ENCODE data around the gene RIN1. TPM values are rescaled to one million over a fixed set of nuclear protein-coding genes. Genes with fewer than 3 reads are reported as not detected.

The RIN1 gene
- total RNA-seq, 1 donor from 2014 or later = 0.56 TPM

GRCh38 chr11:66329165-66329673, 7.0 kb downstream of the RIN1 start:
- TF ChIP-seq EZH2phosphoT487 (IDR thresholded peaks at IDR 0.05) (no peak), EZH2 (IDR thresholded peaks at IDR 0.05) (no peak)
- TF ChIP-seq, protein P1, sequence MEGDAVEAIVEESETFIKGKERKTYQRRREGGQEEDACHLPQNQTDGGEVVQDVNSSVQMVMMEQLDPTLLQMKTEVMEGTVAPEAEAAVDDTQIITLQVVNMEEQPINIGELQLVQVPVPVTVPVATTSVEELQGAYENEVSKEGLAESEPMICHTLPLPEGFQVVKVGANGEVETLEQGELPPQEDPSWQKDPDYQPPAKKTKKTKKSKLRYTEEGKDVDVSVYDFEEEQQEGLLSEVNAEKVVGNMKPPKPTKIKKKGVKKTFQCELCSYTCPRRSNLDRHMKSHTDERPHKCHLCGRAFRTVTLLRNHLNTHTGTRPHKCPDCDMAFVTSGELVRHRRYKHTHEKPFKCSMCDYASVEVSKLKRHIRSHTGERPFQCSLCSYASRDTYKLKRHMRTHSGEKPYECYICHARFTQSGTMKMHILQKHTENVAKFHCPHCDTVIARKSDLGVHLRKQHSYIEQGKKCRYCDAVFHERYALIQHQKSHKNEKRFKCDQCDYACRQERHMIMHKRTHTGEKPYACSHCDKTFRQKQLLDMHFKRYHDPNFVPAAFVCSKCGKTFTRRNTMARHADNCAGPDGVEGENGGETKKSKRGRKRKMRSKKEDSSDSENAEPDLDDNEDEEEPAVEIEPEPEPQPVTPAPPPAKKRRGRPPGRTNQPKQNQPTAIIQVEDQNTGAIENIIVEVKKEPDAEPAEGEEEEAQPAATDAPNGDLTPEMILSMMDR (IDR thresholded peaks at IDR 0.05) = no peak
- H4K20me1 ChIP-seq (ENCODE audit: low read depth) = no peaks in the 10 kb centered on the region
- no peaks in the 10 kb centered on the region for H3K79me2 ChIP-seq (ENCODE audit: low read depth)
- Mint-ChIP-seq H3K4me3 (no peak overlapping the region), H3K36me3 (no peaks in the 10 kb centered on the region), H3K27me3 (ENCODE audit: insufficient read depth, low read depth) (peaks cover 7% of the 10 kb centered on the region), H3K9me3 (no peaks in the 10 kb centered on the region), H3K4me1 (peaks cover 35% of the 10 kb centered on the region), H3K27ac (no peak overlapping the region)
- DNase-seq (ENCODE audit: low spot score) = no peak
- H3K36me3 ChIP-seq = no peaks in the 10 kb centered on the region
- H3K4me1 ChIP-seq = peaks cover 11% of the 10 kb centered on the region
- H2AFZ ChIP-seq (replicated peaks) = no peak overlapping the region
- no peaks in the 10 kb centered on the region for H3F3A ChIP-seq (ENCODE audit: low read depth)
- H3K27me3 ChIP-seq = peaks cover 3% of the 10 kb centered on the region
- H3K9me3 ChIP-seq (ENCODE audit: low read depth) = no peaks in the 10 kb centered on the region
- no peak overlapping the region for H3K9ac ChIP-seq
- no peak overlapping the region for H3K27ac ChIP-seq
- no peak overlapping the region for H3K4me2 ChIP-seq
- no peak overlapping the region for H3K4me3 ChIP-seq

DNA sequence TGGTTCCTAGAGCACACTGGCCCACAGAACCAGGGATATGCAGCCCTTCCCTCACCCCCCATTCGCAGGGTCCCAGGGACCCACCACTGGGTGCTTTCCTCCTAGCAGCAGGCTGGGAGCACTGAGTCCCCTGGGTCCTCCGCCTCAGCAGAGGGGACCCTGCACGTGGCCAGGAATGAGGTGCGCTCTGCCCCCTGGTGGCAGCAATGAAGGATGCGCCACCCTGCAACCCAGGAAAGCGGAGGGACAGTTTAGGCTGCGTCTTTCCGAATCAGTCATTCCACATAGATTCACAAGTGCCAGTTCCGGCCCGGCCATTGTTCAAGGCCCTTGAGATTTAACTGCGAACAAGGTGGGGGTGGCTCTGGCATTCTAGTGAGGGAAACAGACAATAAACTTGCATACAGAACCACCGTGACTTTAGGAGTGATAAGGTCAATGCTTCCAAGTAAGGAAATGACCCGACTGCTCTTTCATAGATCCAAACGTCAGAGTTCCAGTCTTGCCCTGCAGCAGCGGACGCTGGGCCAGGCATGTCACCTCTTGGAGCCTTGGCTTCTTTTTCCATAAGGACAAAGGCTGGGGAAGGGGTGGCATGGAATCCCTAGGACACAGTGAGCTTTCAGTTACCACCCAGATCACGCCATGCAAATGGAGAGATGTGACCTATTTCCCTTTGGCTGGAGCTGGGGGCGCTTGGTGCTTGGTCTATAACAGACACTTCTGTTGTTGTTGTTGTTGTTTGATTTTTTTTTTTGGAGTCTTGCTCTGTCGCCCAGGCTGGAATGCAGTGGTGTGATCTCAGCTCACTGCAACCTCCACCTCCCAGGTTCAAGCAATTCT, 7.7 kb downstream of the RIN1 start:
- peak overlapping the region; percentile 64 for H3K4me3 Mint-ChIP-seq
- peaks cover 39% of the 10 kb centered on the region for H3K4me1 Mint-ChIP-seq
- no peaks in the 10 kb centered on the region for H3K9me3 Mint-ChIP-seq
- Histone ChIP-seq H3K79me2 (ENCODE audit: low read depth) (no peaks in the 10 kb centered on the region), H2AFZ (replicated peaks) (peak overlapping the region; percentile 83), H3K4me1 (peaks cover 11% of the 10 kb centered on the region), H3K27ac (no peak overlapping the region), H3F3A (ENCODE audit: low read depth) (no peaks in the 10 kb centered on the region), H3K36me3 (no peaks in the 10 kb centered on the region), H3K4me2 (peak overlapping the region; percentile 65), H3K9ac (no peak overlapping the region), H3K9me3 (ENCODE audit: low read depth) (no peaks in the 10 kb centered on the region), H4K20me1 (ENCODE audit: low read depth) (no peaks in the 10 kb centered on the region), H3K4me3 (no peak overlapping the region), H3K27me3 (peaks cover 3% of the 10 kb centered on the region)
- no peaks in the 10 kb centered on the region for H3K36me3 Mint-ChIP-seq
- H3K27me3 Mint-ChIP-seq (ENCODE audit: insufficient read depth, low read depth) = peaks cover 12% of the 10 kb centered on the region
- peak overlapping the region; percentile 57 for H3K27ac Mint-ChIP-seq
- peak; percentile 86 for DNase-seq (ENCODE audit: low spot score)
- no peak for TF ChIP-seq EZH2phosphoT487 (IDR thresholded peaks at IDR 0.05)
- TF ChIP-seq, protein P1 (IDR thresholded peaks at IDR 0.05) = peak; percentile 97
- TF ChIP-seq EZH2 (IDR thresholded peaks at IDR 0.05) = peak; percentile 33

DNA sequence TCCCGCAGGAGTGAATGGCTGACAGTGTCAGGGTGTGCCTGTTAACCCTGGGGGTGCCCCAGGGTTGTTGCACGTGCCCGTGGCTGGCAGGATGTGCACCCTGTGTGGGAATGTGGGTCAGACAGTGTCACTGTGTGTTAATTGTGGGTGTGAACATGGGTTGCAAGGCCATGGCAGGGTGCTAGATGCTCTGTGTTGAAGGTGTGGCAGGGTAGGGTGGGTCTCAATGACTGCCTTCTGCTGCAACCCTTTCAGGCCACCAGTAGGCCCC, 8.3 kb downstream of the RIN1 start:
- peaks cover 16% of the 10 kb centered on the region for H3K27me3 Mint-ChIP-seq (ENCODE audit: insufficient read depth, low read depth)
- no peaks in the 10 kb centered on the region for H3K9me3 ChIP-seq (ENCODE audit: low read depth)
- H3K4me2 ChIP-seq = no peak overlapping the region
- peaks cover 45% of the 10 kb centered on the region for H3K4me1 Mint-ChIP-seq
- H3K4me3 ChIP-seq = no peak overlapping the region
- TF ChIP-seq, protein P1 (IDR thresholded peaks at IDR 0.05) = no peak
- TF ChIP-seq EZH2 (IDR thresholded peaks at IDR 0.05) (no peak), EZH2phosphoT487 (IDR thresholded peaks at IDR 0.05) (no peak)
- no peaks in the 10 kb centered on the region for H3K36me3 ChIP-seq
- H3K79me2 ChIP-seq (ENCODE audit: low read depth) = no peaks in the 10 kb centered on the region
- H3K9ac ChIP-seq = no peak overlapping the region
- peaks cover 3% of the 10 kb centered on the region for H3K27me3 ChIP-seq
- H4K20me1 ChIP-seq (ENCODE audit: low read depth) = no peaks in the 10 kb centered on the region
- H3K27ac ChIP-seq = no peak overlapping the region
- no peak overlapping the region for H3K27ac Mint-ChIP-seq
- H3K36me3 Mint-ChIP-seq = no peaks in the 10 kb centered on the region
- no peak overlapping the region for H3K4me3 Mint-ChIP-seq
- H2AFZ ChIP-seq (replicated peaks) = no peak overlapping the region
- no peak for DNase-seq (ENCODE audit: low spot score)
- H3F3A ChIP-seq (ENCODE audit: low read depth) = no peaks in the 10 kb centered on the region
- H3K9me3 Mint-ChIP-seq = no peaks in the 10 kb centered on the region
- peaks cover 11% of the 10 kb centered on the region for H3K4me1 ChIP-seq
